GM12891 (cell line): ENCODE data around the gene ARID2.

Experiments
- PAX5 ChIP-seq: IDR thresholded peaks from 2 replicates; pipeline ENCODE4 v1.6.1; 2011; ENCODE audit warnings: low read length, moderate library complexity, mild to moderate bottlenecking; ENCODE audit not compliant: insufficient read depth, severe bottlenecking
- POLR2A ChIP-seq: IDR thresholded peaks from 2 replicates; pipeline ENCODE4 v1.6.1; 2011; ENCODE audit warnings: low read depth, low read length, control low read depth
- POLR2AphosphoS5 ChIP-seq: IDR thresholded peaks from 2 replicates; pipeline ENCODE4 v1.6.1; 2011; ENCODE audit warnings: low read depth, low read length, control low read depth
- SPI1 ChIP-seq: IDR thresholded peaks from 2 replicates; pipeline ENCODE4 v1.6.1; 2011; ENCODE audit warnings: low read depth, low read length, control low read depth
- TAF1 ChIP-seq: IDR thresholded peaks from 2 replicates; pipeline ENCODE4 v1.6.1; 2011; ENCODE audit warnings: low read depth, low read length, control low read depth

DNA sequence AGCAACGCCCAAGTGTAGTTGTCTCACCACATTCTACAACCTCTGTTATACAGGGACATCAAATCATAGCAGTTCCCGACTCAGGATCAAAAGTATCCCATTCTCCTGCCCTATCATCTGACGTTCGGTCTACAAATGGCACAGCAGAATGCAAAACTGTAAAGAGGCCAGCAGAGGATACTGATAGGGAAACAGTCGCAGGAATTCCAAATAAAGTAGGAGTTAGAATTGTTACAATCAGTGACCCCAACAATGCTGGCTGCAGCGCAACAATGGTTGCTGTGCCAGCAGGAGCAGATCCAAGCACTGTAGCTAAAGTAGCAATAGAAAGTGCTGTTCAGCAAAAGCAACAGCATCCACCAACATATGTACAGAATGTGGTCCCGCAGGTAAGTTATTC, 123.0 kb downstream of the ARID2 start:
- TF ChIP-seq POLR2AphosphoS5 (no peak), SPI1 (no peak), POLR2A (no peak), TAF1 (no peak), PAX5 (no peak)
